HG02938 (cell line): Measurements from ENCODE around the gene NOS1AP.
"Not testable (repeated sequence)": the region's sequence is repeated elsewhere in the genome, so short reads cannot be mapped to it uniquely, and the experiment has no call there.

Experiments used
- ATAC-seq: cut with Tn5 transposase; IDR thresholded peaks from one replicate; pipeline ENCODE4 v1.9.1; 2021; ENCODE audit warnings: mild to moderate bottlenecking, moderate library complexity; ENCODE audit not compliant: unreplicated experiment

Gene NOS1AP

GRCh38 chr1:162056579-162056978, 12.9 kb upstream of the NOS1AP start:
- no peak for ATAC-seq

DNA sequence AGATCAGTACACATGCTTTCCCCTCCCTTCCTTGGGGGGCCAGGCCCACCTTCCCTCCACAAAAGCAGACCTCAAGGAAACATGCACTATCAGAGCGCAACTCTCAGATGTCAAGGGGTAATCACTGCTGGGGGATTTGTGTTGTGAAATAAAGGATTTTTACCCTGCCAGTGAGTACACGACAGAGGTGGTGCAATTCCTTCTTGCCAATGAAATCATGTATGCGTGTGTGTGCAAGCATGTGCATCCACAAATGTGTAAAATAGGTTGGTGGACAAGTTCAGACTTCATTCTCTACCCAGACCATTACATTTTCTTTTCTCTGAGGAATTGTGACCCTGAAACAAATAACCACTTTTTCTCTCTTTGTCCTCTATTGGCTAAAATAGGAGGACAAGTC, 9.8 kb upstream of the NOS1AP start:
- no peak for ATAC-seq

GRCh38 chr1:162060314-162060713, 9.2 kb upstream of the NOS1AP start:
- ATAC-seq, result no peak

- ATAC-seq, result no peak
Observed at GRCh38 chr1:162062542-162063015, 6.9 kb upstream of the NOS1AP start.

GRCh38 chr1:162065016-162065415, 4.5 kb upstream of the NOS1AP start:
- no peak for ATAC-seq

GRCh38 chr1:162066836-162067235, 2.7 kb upstream of the NOS1AP start:
- not testable (repeated sequence) for ATAC-seq

DNA sequence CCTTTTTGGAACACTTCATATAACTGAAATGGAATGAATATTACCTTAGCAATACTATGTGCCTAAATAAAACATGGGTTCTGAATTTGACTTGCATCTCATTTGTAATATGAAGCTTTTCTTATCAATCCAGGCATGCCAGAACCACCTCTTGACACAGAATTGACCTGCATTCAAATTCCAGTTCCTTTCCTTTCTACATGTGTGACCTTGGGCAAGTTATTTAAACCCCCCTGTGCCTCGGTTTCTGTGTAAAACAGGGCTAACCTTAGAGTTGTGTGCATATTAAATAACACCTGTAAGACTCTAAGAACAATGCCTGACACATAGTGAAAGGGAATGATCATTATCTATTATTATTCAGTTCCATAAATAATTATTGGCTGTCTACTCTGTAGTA, 2.0 kb upstream of the NOS1AP start:
- ATAC-seq, result no peak

DNA sequence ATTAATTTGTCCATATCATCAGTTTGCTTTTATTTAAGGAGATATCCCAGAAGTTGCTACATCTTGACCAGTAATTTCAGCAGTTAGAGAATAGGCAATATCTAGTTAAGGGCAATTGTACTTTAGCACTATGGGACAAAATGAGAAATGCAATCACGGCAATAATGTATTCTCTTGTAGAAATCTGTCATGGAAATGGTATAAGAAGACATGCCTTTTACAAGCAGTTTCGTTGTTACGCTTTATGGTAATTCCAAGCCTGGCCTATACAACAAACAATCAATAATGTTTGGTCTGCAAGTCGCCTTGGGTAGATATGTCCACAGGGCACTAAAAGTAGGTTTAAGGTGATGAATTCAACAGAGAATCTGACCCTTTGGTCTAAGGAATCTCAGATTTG, 1.2 kb upstream of the NOS1AP start:
- ATAC-seq, result no peak

DNA sequence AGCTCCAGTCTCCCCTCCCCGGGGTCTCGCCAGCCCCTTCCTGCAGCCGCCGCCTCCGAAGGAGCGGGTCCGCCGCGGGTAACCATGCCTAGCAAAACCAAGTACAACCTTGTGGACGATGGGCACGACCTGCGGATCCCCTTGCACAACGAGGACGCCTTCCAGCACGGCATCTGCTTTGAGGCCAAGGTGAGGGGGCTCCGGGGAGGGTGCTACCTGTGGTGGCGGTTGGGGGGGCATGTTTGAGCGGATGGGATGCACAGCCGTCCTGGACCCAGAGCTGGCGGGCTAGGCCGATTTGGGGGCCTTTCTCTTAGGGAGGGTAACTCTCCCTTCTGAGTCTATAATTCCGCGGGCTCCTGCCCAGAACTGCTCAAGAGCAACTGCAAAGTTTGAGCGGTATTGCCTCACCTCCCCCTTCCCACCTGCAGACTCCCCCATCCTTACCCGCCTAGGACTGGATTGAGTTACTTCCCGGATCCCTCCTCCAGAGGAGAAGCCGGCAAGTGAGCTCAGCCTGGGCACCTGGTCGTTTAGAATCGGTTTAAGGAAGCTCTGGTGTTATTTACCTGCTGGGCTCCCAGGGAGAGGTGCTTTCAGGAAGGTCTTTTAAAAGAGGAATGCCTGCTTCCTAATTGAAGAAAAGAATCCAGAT, 730 bp downstream of the NOS1AP start:
- ATAC-seq, result peak; percentile 9

DNA sequence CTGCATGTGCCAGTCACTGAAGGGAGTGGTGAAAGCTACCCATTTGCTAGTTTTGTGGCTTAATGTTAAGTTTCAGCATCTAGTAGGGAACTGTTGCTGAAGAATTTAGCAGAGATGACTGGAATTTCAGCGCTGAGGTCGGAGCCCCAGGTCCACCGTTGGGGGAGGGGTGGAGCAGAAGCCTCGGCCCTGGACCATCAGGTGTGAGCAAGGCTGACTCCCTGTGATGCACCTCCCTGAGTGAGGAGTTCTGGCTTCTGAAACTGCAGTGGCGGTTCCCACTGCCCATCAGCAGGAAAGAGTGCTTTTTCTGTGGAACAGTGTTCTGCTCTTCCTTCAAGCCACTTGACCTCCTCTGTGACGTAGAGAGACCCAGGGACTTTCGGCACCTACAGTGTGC, 1.3 kb downstream of the NOS1AP start:
- ATAC-seq, result no peak

DNA sequence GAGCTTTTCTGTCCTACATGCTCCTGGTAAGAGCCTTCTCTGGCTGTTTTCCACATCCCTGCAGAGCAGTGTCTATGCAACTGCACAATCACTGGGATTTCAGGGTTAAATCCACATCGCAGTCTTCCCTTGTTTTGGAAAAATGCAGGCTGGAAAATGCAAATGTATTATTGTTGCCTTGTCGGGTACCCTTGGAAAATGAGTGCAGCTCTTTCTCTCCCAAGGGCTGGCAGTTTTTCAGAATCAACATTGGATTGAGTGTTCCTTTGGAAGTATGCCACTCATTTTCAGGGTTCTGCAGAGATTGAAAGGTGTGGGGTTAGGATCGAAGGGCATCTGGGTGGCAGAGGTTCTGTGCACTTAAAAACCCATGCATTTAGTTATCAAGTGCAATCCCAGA, 3.2 kb downstream of the NOS1AP start:
- no peak for ATAC-seq

DNA sequence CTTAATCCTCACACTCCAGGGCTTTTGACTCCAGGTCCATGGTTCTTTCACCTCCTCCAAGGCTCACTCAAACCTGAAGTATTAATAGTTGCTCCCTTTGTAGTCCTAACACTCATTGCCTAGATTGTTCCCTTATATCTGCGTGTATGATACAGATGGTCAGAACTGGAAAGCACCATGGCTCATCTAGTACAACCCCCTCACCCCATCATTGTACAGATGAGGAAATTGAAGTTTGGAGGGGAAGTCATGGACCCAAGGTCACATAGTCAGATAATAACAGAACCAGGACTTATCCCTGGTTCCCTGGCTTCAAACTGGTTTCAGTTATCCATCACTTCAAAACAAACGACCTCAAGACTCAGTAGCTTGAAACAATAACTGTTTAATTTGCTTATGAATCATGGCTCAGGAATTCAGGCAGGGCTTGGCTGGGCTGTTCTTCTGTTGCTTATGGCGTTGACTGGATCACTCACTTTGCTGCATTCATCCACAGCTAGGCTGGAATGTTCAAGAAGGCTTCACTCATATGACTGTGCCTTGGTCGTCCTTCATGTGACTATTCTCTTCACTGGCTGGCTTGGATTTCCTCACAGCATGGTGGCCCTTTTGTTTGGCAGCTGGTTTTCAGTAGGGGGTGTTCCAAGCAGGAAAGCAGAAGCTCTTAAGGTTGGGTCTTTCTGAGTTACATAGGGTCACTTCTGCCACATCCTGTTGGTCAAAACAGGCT, 5.0 kb downstream of the NOS1AP start:
- no peak for ATAC-seq

GRCh38 chr1:162075862-162076261, 6.4 kb downstream of the NOS1AP start:
- no peak for ATAC-seq

- ATAC-seq, result no peak
Observed at GRCh38 chr1:162077648-162078299, 8.3 kb downstream of the NOS1AP start.

DNA sequence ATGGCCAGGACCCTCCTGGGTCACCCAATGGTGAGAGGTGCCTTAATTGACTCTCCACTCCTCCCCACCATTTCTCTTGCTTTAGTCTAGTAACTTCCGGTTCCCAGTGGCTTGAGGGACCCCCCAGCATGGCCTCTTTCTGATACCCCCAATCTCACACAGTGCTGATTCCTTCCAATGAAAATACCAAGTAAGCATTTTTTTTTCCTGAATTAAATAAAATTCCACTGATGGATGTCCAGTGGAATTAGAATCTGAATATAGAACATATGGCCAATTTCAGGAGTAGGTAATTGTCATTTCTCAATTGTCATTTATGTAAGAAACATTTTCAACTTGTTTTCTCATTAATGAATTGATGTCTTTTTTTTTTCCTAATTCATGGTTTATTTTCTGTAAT, 9.5 kb downstream of the NOS1AP start:
- ATAC-seq, result no peak

DNA sequence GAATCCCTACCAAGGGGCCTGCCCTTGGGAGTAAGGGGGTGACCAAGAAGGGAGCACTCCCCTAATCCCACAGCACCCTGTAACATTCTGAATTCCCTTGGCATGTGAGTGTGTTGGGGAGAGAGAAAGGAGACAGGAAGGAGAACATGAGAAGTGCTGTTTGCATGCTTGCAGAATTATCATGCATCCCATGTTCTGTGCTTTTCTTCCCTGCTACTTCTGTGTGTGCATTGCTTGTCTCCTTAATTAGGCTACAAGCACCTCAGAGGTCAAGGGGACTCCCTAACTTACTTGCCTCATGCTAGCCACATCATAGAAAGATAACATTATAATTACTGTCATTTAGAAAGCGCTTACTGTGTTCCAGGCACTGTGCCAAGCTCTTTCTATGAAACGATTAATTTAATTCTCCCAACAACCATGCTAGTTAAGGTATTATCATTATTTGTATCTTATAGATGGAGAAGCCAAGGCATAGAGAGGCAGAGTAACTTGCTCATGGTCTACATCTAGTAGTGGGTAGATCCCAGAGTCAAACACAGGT, 11.1 kb downstream of the NOS1AP start:
- ATAC-seq, result no peak

- ATAC-seq, result no peak
Observed at GRCh38 chr1:162081316-162081715, 11.8 kb downstream of the NOS1AP start.

DNA sequence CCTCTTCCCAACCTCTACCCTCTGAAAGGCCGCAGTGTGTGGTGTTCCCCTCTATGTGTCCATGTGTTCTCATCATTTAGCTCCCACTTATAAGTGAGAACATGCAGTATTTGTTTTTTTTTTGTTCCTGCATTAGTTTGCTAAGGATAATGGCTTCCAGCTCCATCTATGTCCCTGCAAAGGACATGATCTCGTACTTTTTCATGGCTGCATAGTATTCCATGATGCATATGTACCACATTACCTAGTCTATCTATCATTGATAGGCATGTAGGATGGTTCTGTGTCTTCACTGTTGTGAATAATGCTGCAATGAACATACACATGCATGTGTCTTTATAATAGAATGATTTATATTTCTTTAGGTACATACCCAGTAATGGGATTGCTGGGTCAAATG, 12.6 kb downstream of the NOS1AP start:
- ATAC-seq, result not testable (repeated sequence)

DNA sequence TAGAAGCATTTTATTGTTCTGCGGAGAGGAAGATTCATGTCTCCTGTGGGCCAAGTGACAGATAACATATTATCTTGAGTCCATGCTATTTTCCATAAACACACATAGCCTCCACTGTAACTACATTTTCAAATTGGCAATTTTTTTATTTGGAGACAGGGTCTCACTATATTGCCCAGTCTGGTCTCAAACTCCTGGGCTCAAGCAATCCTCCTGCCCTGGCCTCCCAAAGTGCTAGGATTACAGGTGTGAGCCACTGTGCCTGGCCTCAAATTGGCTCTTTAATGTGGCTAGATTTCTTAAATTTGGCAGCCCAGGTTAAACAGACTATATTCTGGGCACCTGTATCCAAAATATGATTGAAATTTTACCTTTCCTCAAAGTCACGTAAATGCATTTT, 13.8 kb downstream of the NOS1AP start:
- no peak for ATAC-seq

DNA sequence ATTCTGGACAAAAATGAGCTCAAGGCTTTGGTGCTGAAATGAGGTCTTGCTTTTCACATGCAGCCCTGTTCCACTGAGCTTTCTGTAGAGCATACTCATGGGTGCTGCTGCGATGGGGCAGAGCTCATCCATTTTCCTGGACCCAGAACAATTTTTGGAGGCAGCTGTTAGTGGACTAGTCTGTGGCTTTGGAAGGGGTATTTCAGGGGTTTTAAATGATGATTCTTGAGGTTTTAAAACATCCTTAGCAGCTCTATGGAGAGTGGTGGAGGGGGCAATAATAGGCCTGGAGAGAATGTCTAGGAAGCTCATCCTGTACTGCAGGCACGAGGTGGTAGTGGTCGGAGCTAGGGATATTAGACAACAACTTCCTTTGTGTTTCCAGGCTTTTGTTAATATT, 16.5 kb downstream of the NOS1AP start:
- no peak for ATAC-seq

- no peak for ATAC-seq
Observed at GRCh38 chr1:162087111-162087510, 17.6 kb downstream of the NOS1AP start.

- ATAC-seq, result no peak
Observed at GRCh38 chr1:162087574-162087973, 18.1 kb downstream of the NOS1AP start.
